HG03064 (cell line): ENCODE measurements around the gene AP1M2.
A peak's percentile ranks its signal among the peaks of the same experiment; 100 is the strongest.
"Not testable (repeated sequence)": the region's sequence is repeated elsewhere in the genome, so short reads cannot be mapped to it uniquely, and the experiment has no call there.

Experiments used
- ATAC-seq: cut with Tn5 transposase; IDR thresholded peaks from one replicate; pipeline ENCODE4 v1.9.1; 2021; ENCODE audit warnings: low read depth; ENCODE audit not compliant: unreplicated experiment

The AP1M2 gene

GRCh38 chr19:10543420-10544241 is 43.5 kb downstream of the AP1M2 start, which contains the start of gene ATG4D:
ATG4D (plus strand) TSS chr19:10543904; CDS start chr19:10544091, 187 bp downstream.
- ATAC-seq = peak; percentile 59

- ATAC-seq = no peak
These were observed 44.1 kb downstream of the AP1M2 start for GRCh38 chr19:10543059-10543419.

DNA sequence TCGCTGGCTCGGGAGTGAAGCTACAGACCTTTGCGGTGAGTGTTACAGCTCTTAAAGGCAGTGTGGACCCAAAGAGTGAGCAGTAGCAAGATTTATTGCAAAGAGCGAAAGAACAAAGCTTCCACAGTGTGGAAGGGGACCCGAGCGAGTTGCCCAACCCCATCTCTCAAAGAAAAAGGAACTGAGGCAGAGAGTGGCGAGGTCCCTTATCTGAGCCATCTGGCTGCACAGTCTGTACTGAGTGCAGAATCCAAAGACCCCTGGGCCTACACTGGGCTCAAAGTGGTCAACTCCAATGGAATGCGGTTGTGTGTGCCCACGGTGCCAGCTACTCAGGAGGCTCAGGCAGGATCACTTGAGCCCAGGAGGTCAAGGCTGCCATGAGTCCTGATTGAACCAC is 48.1 kb downstream of the AP1M2 start:
- ATAC-seq = not testable (repeated sequence)

DNA sequence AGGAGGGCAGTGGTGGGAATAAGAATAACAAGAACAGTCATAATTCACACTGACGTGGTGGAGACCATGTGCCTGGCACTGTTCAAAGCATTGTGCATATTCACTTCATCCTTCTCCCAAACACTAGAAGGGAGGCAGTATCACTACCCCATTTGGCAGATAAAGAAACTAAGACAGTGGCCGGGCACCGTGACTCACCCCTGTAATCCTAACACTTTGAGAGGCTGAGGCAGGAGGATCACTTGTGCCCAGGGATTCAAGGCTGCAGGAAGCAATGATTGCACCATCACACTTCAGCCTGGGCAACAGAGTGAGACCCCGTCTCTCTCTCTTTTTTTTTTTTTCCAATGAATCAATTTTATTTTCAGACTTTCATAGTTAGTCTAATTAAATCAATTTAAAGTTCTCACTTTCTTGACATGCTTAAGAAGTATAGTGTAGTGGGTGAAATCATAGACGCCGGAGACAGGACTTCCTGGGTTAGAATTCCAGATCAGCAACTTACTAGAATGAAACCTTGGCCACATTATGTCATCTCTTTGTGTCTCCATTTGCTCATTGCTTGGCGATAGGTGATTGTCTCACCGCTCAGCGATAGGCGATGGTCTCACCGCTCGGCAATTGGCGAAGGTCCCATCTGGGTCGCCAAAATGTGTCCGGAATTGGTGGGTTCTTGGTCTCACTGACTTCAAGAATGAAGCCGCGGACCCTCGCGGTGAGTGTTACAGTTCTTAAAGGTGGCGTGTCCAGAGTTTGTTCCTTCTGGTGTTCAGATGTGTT is 48.7 kb downstream of the AP1M2 start:
- ATAC-seq = no peak

DNA sequence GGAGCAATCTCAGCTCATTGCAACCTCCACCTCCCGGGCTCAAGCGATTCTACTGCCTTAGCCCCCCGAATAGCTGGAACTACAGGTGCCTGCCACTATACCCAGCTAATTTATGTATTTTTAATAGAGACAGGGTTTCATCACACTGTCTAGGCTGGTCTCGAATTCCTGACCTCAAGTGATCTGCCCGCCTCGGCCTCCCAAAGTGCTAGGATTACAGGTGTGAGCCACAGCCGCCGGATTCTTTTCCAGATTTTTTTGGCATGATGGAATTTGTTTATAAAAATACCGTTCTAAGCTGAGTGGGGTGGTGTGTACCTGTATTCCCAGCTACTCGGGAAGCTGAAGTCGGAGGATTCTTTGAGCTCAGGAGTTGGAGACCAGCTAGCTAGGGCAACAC is 49.4 kb downstream of the AP1M2 start:
- ATAC-seq = no peak

DNA sequence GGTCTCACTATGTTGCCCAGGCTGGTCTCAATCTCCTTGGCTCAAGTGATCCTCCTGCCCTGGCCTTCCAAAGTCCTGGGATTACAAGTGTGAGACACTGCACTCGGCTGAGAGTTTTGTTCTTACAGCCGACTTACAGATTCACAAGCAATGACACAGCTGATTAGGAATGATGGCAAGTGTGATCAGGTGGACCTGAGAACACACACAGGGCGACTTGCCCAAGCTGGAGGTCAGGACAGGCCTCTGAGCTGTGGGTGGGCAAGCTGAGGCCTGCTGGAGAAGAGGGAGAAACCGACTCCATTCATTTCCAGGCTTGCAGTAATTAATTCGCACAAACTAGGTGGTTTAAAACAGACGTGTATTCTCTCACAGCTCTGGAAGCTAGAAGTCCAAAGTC is 51.5 kb downstream of the AP1M2 start:
- no peak for ATAC-seq

- no peak for ATAC-seq
These were observed 53.3 kb downstream of the AP1M2 start for GRCh38 chr19:10533646-10534386.

GRCh38 chr19:10532457-10532856 is 54.7 kb downstream of the AP1M2 start:
- no peak for ATAC-seq

DNA sequence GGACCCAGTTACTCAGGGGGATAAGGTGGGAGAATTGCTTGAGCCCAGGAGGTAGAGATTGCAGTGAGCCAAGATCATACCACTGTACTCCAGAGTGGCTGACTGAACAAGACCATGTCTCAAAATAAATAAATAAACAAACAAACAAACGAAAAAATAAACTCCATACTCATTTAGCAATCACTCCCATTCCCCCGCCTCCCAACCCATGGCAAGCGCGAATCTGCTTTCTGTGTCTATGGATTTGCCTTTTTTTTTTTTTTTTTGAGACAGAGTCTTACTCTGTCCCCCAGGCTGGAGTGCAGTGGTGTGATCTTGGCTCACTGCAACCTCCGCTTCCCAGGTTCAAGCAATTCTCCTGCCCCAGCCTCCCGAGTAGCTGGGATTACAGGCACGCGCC is 60.2 kb downstream of the AP1M2 start:
- not testable (repeated sequence) for ATAC-seq

- no peak for ATAC-seq
These were observed 61.5 kb downstream of the AP1M2 start for GRCh38 chr19:10525636-10526035.

- no peak for ATAC-seq
These were observed 63.9 kb downstream of the AP1M2 start for GRCh38 chr19:10523135-10523636.
